ENCODE data around the gene CA5B. TPM values are rescaled to one million over a fixed set of nuclear protein-coding genes. Genes with fewer than 3 reads are reported as not detected.

CA5B gene
- polyA plus RNA-seq, 1 donor from 2014 or later = 10.3 TPM

GRCh38 chrX:15719324-15719968 lies 18.6 kb upstream of the CA5B start:
- H3K9me2 ChIP-seq (ENCODE audit: insufficient read depth, low read length) = no peaks in the 10 kb centered on the region
- no peaks in the 10 kb centered on the region for H3K79me2 ChIP-seq (replicated peaks; ENCODE audit: insufficient read depth, low read length)
- no peak overlapping the region for H2AFZ ChIP-seq (ENCODE audit: low read depth, low read length)
- no peak overlapping the region for H3K4me3 ChIP-seq (ENCODE audit: low read length)
- TF ChIP-seq RAD21 (conservative IDR thresholded peaks at IDR 0.05) = no peak
- H3K9ac ChIP-seq (ENCODE audit: low read length) = no peak overlapping the region
- no peak overlapping the region for H3K4me2 ChIP-seq (ENCODE audit: low read length)
- H3K27me3 ChIP-seq (ENCODE audit: insufficient read depth, low read depth, low read length) = no peaks in the 10 kb centered on the region
- H3K27ac ChIP-seq (ENCODE audit: low read length) = no peak overlapping the region
- H3K9me3 ChIP-seq (ENCODE audit: low read length) = no peaks in the 10 kb centered on the region
- H3F3A ChIP-seq (ENCODE audit: insufficient read depth, low read length, poor library complexity, severe bottlenecking) = no peaks in the 10 kb centered on the region
- no peaks in the 10 kb centered on the region for H4K20me1 ChIP-seq (ENCODE audit: insufficient read depth)
- no peaks in the 10 kb centered on the region for H3K36me3 ChIP-seq (ENCODE audit: insufficient read depth, low read length)

- Histone ChIP-seq H3K9ac (ENCODE audit: low read length) (no peak overlapping the region), H3F3A (ENCODE audit: insufficient read depth, low read length, poor library complexity, severe bottlenecking) (no peaks in the 10 kb centered on the region), H3K79me2 (replicated peaks; ENCODE audit: insufficient read depth, low read length) (no peaks in the 10 kb centered on the region), H3K27ac (ENCODE audit: low read length) (no peak overlapping the region), H3K9me3 (ENCODE audit: low read length) (no peaks in the 10 kb centered on the region), H2AFZ (ENCODE audit: low read depth, low read length) (no peak overlapping the region), H3K4me3 (ENCODE audit: low read length) (no peak overlapping the region), H3K4me2 (ENCODE audit: low read length) (no peak overlapping the region), H4K20me1 (ENCODE audit: insufficient read depth) (no peaks in the 10 kb centered on the region), H3K9me2 (ENCODE audit: insufficient read depth, low read length) (no peaks in the 10 kb centered on the region), H3K27me3 (ENCODE audit: insufficient read depth, low read depth, low read length) (no peaks in the 10 kb centered on the region), H3K36me3 (ENCODE audit: insufficient read depth, low read length) (no peaks in the 10 kb centered on the region)
- TF ChIP-seq RAD21 (conservative IDR thresholded peaks at IDR 0.05) (no peak), POLR2AphosphoS5 (IDR thresholded peaks at IDR 0.05) (no peak), REST (IDR thresholded peaks at IDR 0.05; ENCODE audit: borderline replicate concordance) (no peak), CTCF (IDR thresholded peaks at IDR 0.05; ENCODE audit: poor library complexity, severe bottlenecking) (no peak)
These were observed 16.2 kb upstream of the CA5B start for GRCh38 chrX:15721911-15722310.

GRCh38 chrX:15723887-15724517 lies 14.1 kb upstream of the CA5B start:
- Histone ChIP-seq H3K9me3 (ENCODE audit: low read length) (no peaks in the 10 kb centered on the region), H3K27ac (ENCODE audit: low read length) (no peak overlapping the region), H3K9me2 (ENCODE audit: insufficient read depth, low read length) (no peaks in the 10 kb centered on the region), H3K36me3 (ENCODE audit: insufficient read depth, low read length) (no peaks in the 10 kb centered on the region), H3K79me2 (replicated peaks; ENCODE audit: insufficient read depth, low read length) (no peaks in the 10 kb centered on the region), H3K27me3 (ENCODE audit: insufficient read depth, low read depth, low read length) (no peaks in the 10 kb centered on the region), H3K4me2 (ENCODE audit: low read length) (no peak overlapping the region), H3K9ac (ENCODE audit: low read length) (no peak overlapping the region), H3K4me3 (ENCODE audit: low read length) (no peak overlapping the region), H4K20me1 (ENCODE audit: insufficient read depth) (no peaks in the 10 kb centered on the region), H2AFZ (ENCODE audit: low read depth, low read length) (no peak overlapping the region), H3F3A (ENCODE audit: insufficient read depth, low read length, poor library complexity, severe bottlenecking) (no peaks in the 10 kb centered on the region)
- TF ChIP-seq SMC3 (conservative IDR thresholded peaks at IDR 0.05; ENCODE audit: poor library complexity) (no peak), POLR2AphosphoS5 (IDR thresholded peaks at IDR 0.05) (no peak), CTCF (IDR thresholded peaks at IDR 0.05; ENCODE audit: poor library complexity, severe bottlenecking) (no peak), REST (IDR thresholded peaks at IDR 0.05; ENCODE audit: borderline replicate concordance) (no peak), RAD21 (conservative IDR thresholded peaks at IDR 0.05) (no peak), EP300 (conservative IDR thresholded peaks at IDR 0.05; ENCODE audit: poor library complexity, severe bottlenecking) (no peak), EZH2 (IDR thresholded peaks at IDR 0.05; ENCODE audit: borderline replicate concordance, insufficient read depth, low read length, poor library complexity, severe bottlenecking) (no peak), TAF1 (IDR thresholded peaks at IDR 0.05; ENCODE audit: low read depth) (no peak)
